Nephron (organoid): ENCODE measurements around the gene CCDC154.

Experiments used
- H3K27ac Mint-ChIP-seq, 3 experiments: 2 replicates each; pipeline ENCODE4 v1.8.0; 2020; ENCODE audit warnings: mixed read lengths in 3 of 3, mild to moderate bottlenecking in 2 of 3, moderate library complexity in 1 of 3
- H3K27me3 Mint-ChIP-seq: 2 replicates; pipeline ENCODE4 v1.8.0; 2021; ENCODE audit warnings: low read depth, mild to moderate bottlenecking, moderate library complexity, mixed read lengths
- H3K36me3 Mint-ChIP-seq: 2 replicates; pipeline ENCODE4 v1.8.0; 2020; ENCODE audit warnings: low read depth, mixed read lengths
- H3K4me1 Mint-ChIP-seq: 2 replicates; pipeline ENCODE4 v1.8.0; 2020; ENCODE audit warnings: mixed read lengths
- H3K4me3 Mint-ChIP-seq, 3 experiments: 2 replicates each; pipeline ENCODE4 v1.8.0; 2020; ENCODE audit warnings: mild to moderate bottlenecking in 3 of 3, mixed read lengths in 3 of 3, moderate library complexity in 2 of 3
- H3K9me3 Mint-ChIP-seq: 2 replicates; pipeline ENCODE4 v1.8.0; 2020; ENCODE audit warnings: mixed read lengths
- CTCF ChIP-seq, 3 experiments: fragments of 200-600 bp; sonication (generic); IDR thresholded peaks; one replicate each; pipeline ENCODE4 v1.5.0; 2021; ENCODE audit warnings: antibody characterized with exemption in 3 of 3; ENCODE audit not compliant: unreplicated experiment in 3 of 3

Gene CCDC154

GRCh38 chr16:1468426-1468810 is 24.1 kb upstream of the CCDC154 start:
- no peak overlapping the region for H3K27ac Mint-ChIP-seq
- no peak overlapping the region for H3K4me3 Mint-ChIP-seq
- no peak for TF ChIP-seq CTCF (IDR thresholded peaks at IDR 0.05; ENCODE audit: unreplicated experiment in 3 of 3)
- H3K36me3 Mint-ChIP-seq = no peaks in the 10 kb centered on the region
- peaks cover 9% of the 10 kb centered on the region for H3K4me1 Mint-ChIP-seq
- H3K27me3 Mint-ChIP-seq = peaks cover 3% of the 10 kb centered on the region
- no peaks in the 10 kb centered on the region for H3K9me3 Mint-ChIP-seq

GRCh38 chr16:1466968-1467521 is 22.7 kb upstream of the CCDC154 start:
- Mint-ChIP-seq H3K27me3 (peaks cover 3% of the 10 kb centered on the region), H3K27ac (no peak overlapping the region), H3K4me3 (no peak overlapping the region), H3K4me1 (peaks cover 4% of the 10 kb centered on the region), H3K9me3 (no peaks in the 10 kb centered on the region), H3K36me3 (peaks cover 4% of the 10 kb centered on the region)
- TF ChIP-seq CTCF (IDR thresholded peaks at IDR 0.05; ENCODE audit: unreplicated experiment in 3 of 3) = no peak

- no peak for TF ChIP-seq CTCF (IDR thresholded peaks at IDR 0.05; ENCODE audit: unreplicated experiment in 3 of 3)
- Mint-ChIP-seq H3K4me3 (no peak overlapping the region), H3K4me1 (peaks cover 4% of the 10 kb centered on the region), H3K9me3 (no peaks in the 10 kb centered on the region), H3K27ac (no peak overlapping the region), H3K27me3 (peaks cover 3% of the 10 kb centered on the region), H3K36me3 (peaks cover 4% of the 10 kb centered on the region)
Observed at GRCh38 chr16:1466054-1466453, 21.7 kb upstream of the CCDC154 start.

- Mint-ChIP-seq H3K27ac (no peak overlapping the region), H3K4me3 (no peak overlapping the region), H3K27me3 (peaks cover 3% of the 10 kb centered on the region), H3K9me3 (no peaks in the 10 kb centered on the region), H3K36me3 (peaks cover 4% of the 10 kb centered on the region), H3K4me1 (peaks cover 4% of the 10 kb centered on the region)
- no peak for TF ChIP-seq CTCF (IDR thresholded peaks at IDR 0.05; ENCODE audit: unreplicated experiment in 3 of 3)
Observed at GRCh38 chr16:1465567-1465915, 21.2 kb upstream of the CCDC154 start.

GRCh38 chr16:1464894-1465566 is 20.7 kb upstream of the CCDC154 start:
- no peak for TF ChIP-seq CTCF (IDR thresholded peaks at IDR 0.05; ENCODE audit: unreplicated experiment in 3 of 3)

More at GRCh38 chr16:1464894-1465566, 20.7 kb upstream of the CCDC154 start:
- Mint-ChIP-seq H3K9me3 (no peaks in the 10 kb centered on the region), H3K36me3 (peaks cover 4% of the 10 kb centered on the region), H3K4me1 (peaks cover 4% of the 10 kb centered on the region), H3K27ac (no peak overlapping the region), H3K27me3 (peaks cover 3% of the 10 kb centered on the region), H3K4me3 (no peak overlapping the region)
